ENCODE results near the gene TSR3.

Gene TSR3

DNA sequence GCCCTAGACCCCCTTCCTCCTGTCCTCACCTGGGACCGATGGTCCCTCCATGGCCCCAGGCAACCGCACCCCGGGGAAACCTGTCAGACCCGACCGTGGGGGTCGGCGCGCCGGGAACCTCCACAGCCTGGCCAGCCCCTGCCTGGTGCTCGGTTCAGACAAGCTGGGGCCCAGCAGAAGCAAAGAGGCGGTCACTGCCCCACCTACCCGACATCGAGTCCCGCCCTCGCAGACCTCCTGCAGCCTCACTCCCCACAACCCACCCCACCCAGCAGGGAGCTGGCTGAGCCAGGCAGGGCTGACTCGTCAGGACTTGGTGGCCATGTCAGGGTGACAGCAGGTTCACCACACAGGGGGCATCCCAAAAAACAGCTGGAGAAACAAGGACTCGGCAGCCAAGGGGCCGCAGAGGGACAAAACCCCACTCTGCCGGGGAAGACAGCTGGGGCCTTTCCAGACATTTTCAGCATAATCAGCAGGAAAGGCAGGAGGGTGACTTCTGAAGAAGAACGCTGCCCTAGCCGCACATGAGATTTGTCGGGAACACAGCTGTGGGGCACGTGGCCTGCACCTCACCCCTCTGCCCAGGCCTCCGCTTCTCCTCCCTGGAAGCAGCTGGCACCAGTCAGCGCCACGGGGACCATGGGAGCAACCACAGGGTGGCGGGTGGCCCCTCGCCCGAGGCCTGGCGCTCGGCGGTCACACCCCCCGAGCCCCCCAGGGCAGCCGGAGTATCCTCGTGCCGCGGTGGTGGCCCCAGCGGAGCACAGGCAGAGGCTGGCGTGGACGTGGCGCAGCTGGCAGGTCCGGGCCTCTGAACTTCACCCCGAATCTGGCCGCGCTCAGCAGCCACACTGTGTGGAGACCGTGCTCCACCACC lies 23.0 kb upstream of the TSR3 start:
- TF ChIP-seq, protein P1, sequence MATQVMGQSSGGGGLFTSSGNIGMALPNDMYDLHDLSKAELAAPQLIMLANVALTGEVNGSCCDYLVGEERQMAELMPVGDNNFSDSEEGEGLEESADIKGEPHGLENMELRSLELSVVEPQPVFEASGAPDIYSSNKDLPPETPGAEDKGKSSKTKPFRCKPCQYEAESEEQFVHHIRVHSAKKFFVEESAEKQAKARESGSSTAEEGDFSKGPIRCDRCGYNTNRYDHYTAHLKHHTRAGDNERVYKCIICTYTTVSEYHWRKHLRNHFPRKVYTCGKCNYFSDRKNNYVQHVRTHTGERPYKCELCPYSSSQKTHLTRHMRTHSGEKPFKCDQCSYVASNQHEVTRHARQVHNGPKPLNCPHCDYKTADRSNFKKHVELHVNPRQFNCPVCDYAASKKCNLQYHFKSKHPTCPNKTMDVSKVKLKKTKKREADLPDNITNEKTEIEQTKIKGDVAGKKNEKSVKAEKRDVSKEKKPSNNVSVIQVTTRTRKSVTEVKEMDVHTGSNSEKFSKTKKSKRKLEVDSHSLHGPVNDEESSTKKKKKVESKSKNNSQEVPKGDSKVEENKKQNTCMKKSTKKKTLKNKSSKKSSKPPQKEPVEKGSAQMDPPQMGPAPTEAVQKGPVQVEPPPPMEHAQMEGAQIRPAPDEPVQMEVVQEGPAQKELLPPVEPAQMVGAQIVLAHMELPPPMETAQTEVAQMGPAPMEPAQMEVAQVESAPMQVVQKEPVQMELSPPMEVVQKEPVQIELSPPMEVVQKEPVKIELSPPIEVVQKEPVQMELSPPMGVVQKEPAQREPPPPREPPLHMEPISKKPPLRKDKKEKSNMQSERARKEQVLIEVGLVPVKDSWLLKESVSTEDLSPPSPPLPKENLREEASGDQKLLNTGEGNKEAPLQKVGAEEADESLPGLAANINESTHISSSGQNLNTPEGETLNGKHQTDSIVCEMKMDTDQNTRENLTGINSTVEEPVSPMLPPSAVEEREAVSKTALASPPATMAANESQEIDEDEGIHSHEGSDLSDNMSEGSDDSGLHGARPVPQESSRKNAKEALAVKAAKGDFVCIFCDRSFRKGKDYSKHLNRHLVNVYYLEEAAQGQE (IDR thresholded peaks at IDR 0.05; ENCODE audit: insufficient read depth in 1 of 2, low read depth in 2 of 2, low read length in 2 of 2) = no peak
- no peak for TF ChIP-seq POLR2AphosphoS5 (IDR thresholded peaks at IDR 0.05; ENCODE audit: low read depth, low read length)
- no peak for TF ChIP-seq TAF1 (IDR thresholded peaks at IDR 0.05; ENCODE audit: borderline replicate concordance, insufficient read depth, low read length)

DNA sequence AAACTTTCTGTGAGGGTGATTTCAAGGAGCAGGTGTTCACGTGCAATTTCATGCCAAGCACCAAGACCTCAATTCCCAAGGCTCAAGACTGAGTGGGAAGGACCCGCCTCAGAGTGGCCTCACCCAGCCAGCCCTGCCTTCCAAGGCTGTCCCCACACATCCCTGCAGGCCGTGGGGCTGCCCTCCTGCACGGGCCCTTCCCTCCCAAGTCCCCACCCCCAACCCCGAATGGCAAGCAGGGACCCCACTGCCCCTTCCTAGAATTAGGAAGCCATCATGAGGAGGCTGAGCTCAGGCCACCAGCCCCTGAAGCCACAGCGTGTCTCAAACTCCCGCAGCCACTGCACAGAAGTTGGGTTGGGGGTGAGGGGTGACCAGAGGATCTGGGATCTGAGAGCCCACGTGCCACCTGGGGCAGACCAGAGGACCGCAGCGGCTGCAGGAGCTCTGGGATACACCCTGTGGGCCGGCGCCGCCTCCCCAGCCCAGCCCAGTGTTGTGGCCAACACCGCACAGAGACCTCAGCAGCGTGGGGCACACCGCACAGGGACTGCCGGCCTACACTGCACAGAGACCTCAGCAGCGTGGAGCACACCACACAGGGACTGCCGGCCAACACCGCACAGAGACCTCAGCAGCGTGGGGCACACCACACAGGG lies 20.7 kb upstream of the TSR3 start:
- TF ChIP-seq, protein P1 (IDR thresholded peaks at IDR 0.05; ENCODE audit: insufficient read depth in 1 of 2, low read depth in 2 of 2, low read length in 2 of 2) = no peak
- TF ChIP-seq POLR2AphosphoS5 (IDR thresholded peaks at IDR 0.05; ENCODE audit: low read depth, low read length) (no peak), SIN3A (IDR thresholded peaks at IDR 0.05; ENCODE audit: borderline replicate concordance, insufficient read depth, low read length) (no peak), TAF1 (IDR thresholded peaks at IDR 0.05; ENCODE audit: borderline replicate concordance, insufficient read depth, low read length) (no peak), FOXP2 (optimal IDR thresholded peaks at IDR 0.05; ENCODE audit: borderline replicate concordance, extremely low read depth, extremely low read length, insufficient read depth) (no peak)

DNA sequence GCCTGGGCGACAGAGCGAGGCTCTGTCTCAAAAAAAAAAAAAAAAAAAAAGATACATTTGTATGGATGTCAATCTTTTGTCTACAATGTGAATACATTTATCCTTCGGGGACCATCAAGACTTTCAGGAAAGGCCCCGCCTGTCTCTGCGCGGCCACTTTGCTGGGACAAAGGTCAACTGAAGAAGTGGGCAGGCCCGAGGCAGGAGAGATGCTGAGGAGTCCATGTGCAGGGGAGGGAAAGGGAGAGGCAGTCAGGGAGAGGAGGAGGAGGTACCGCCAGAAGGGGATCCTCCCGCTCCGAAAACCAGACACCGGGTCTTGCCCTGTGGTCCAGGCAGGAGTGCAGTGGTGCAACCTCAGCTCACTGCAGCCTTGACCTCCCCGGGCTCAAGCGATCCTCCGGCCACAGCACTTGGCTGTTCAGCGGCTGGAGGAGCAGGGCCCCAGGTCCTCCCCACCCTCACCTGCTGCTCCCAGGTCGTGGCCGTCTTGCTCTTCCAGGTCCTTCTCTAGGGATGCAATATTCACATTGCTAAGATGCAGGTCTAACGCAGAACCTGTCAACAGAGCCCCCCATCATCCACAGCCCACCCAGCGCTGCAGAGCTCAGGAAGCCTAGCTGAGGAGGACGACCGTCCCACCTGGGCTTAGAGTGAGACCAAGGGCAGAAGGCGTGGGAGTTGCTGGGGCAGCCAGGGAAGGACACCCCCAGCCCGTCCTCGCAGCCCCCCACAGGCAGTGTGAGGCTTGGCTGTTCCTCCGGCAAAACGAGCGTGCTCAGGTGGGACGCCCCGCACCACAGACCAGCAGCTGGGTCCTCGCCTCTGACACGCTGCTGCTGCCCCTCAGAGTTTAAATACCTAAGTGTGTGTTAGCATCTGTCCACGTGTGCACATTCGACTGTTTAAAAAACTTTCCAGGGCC lies 19.6 kb upstream of the TSR3 start:
- TF ChIP-seq, protein P1 (IDR thresholded peaks at IDR 0.05; ENCODE audit: insufficient read depth in 1 of 2, low read depth in 2 of 2, low read length in 2 of 2) = no peak
- no peak for TF ChIP-seq FOXP2 (optimal IDR thresholded peaks at IDR 0.05; ENCODE audit: borderline replicate concordance, extremely low read depth, extremely low read length, insufficient read depth)
- TF ChIP-seq POLR2AphosphoS5 (IDR thresholded peaks at IDR 0.05; ENCODE audit: low read depth, low read length) = no peak
- no peak for TF ChIP-seq TAF1 (IDR thresholded peaks at IDR 0.05; ENCODE audit: borderline replicate concordance, insufficient read depth, low read length)

DNA sequence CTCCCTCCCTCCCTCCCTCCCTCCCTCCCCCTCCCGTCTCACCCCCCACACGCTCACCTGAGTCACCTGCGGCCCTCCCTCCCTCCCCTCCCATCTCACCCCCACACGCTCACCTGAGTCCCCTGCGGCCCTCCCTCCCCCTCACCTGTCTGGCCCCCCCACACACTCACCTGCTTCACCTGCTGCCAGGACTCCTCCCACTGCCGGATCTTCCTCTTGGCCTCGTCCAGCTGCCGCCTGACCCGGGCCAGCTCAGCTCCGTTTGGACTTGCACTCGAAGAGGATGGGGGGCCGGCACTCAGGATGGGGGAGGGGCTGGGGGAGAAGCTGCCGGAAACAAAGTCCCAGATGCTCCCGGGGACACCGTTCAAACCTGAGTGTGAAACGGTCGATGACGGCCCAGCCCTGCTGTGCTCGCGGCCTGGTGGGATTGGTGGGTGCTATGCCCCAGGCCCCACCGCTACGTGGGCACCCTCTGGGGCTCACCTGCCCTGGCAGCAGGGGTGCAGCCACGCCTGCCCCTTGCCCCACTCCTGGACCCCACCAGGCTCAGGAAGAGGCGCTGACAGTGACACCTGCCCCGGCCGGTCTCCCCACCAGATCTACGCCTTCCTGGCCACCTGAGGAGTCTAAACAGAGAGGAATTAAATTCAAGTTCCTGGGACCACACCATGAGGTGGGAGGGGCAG lies 16.0 kb upstream of the TSR3 start:
- TF ChIP-seq, protein P1 (IDR thresholded peaks at IDR 0.05; ENCODE audit: insufficient read depth in 1 of 2, low read depth in 2 of 2, low read length in 2 of 2) = no peak
- TF ChIP-seq TAF1 (IDR thresholded peaks at IDR 0.05; ENCODE audit: borderline replicate concordance, insufficient read depth, low read length) = no peak
- TF ChIP-seq POLR2AphosphoS5 (IDR thresholded peaks at IDR 0.05; ENCODE audit: low read depth, low read length) = no peak
- TF ChIP-seq SIN3A (IDR thresholded peaks at IDR 0.05; ENCODE audit: borderline replicate concordance, insufficient read depth, low read length) = no peak
- TF ChIP-seq FOXP2 (optimal IDR thresholded peaks at IDR 0.05; ENCODE audit: borderline replicate concordance, extremely low read depth, extremely low read length, insufficient read depth) = no peak
